Measurements from ENCODE around the gene MOV10L1.

MOV10L1 gene

GRCh38 chr22:50089682-50090411 lies at the start of gene MOV10L1:
Gene MOV10L1, plus strand, starts transcription at chr22:50090006. Its CDS starts 83 bp downstream, at chr22:50090089.
- peak; percentile 39 for DNase-seq

DNA sequence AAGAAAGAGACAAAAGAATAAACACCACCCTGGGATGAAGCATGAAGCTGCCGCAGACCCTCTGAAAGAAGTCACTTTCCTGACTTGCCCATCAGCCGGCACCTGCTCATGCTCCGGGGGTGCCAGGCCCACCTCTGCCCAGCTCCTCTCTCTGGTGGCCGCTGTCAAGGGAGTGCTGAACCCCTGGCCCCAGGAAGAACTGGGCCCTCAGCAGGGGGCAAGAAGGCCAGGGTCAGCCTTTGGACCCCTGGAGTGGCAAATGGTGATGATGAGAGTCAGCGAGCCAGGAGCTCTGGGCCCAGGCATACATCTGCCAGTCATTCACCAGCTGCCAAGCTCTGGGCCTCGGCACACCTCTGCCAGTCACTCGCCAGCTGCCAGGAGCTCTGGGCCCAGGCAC lies 49.1 kb upstream of the MOV10L1 start:
- DNase-seq: no peak

GRCh38 chr22:50041361-50042065 lies 48.3 kb upstream of the MOV10L1 start:
- no peak for DNase-seq

DNA sequence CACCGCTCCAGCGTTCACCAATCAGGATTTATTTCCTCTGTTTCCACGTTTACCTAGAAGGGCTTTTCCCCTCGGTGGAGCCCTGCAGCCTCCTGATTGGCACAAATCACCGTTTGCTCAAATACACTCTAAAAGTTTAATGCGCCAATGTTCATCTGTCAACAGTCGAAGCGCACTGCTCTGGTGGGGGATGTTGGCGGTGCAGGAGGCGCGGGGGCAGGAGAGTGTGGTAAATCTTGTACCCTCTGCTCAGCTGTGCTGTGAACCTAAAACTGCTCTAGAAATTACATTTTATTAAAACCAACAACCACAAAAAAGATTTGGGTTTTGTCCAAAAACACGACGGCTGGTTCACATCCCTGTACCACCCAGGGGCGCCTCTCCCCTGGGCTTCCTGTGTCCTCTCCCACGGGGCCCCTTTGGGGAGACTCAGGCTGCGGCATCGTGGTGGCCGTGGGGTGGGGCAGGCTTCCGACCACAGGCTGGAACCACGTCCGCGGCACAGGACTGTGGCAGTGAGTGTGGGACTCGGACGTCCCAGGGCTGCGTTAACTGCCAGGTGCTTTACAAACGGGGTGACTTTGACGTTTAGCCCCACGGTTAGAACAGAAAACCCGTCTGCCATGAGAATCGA lies 45.2 kb upstream of the MOV10L1 start:
- DNase-seq: no peak

DNA sequence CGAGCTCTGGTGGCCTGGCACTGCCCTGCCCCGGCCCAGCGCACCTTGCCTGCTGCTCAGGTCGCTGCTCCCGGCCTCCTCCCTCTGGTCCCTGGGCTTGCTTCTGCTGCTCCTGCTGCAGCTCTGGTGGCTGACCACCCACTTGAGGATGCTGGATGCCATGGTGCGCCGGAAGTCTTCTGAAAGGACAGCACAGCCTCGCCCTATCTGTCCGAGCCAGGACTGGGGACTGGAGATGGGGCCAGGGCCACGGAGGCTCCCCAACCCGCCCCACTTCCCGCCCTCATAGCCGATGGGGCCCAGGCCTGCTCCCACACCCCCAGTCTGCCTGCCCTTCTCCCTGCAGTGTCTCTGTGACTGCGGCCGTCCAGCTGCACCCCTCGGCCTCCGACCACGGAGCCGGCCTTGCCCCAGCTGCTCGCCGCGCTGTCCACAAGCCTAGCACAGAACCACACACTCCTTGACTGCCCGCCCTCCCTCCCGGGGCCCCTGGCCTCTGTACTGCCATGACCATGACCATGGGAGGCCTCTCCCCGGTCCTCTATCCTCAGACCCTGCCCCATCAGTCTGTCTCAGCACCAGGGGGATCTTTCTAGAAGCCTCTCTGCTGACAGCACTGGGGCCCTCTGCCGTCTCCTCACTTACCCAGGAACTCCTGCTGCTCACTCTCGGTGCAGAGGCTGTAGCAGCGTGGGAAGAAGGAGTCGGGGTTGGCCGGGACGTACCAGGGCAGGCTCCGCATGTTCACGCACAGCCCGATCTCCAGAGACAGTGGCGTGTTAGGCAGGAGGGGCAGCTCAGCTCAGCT lies 44.4 kb upstream of the MOV10L1 start:
- no peak for DNase-seq

DNA sequence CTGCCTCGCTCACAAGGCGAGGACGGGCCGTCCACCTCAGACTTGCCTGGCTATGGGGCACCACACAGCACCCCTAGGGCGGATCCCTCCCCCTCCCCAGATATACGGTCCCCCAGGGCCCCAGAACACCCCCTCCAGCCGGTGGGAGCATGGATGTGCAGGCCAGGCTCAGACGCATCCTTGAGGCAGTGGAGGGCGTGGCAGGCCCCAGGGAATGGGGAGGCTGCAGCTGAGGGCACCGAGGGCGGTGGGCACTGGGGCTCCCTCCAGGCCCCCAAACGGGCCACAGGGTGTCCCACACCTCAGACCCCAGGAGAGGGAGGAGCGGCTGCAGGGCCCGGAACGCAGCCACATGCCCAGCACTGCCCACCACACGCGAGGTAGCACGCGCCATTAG lies 43.8 kb upstream of the MOV10L1 start:
- DNase-seq: no peak

DNA sequence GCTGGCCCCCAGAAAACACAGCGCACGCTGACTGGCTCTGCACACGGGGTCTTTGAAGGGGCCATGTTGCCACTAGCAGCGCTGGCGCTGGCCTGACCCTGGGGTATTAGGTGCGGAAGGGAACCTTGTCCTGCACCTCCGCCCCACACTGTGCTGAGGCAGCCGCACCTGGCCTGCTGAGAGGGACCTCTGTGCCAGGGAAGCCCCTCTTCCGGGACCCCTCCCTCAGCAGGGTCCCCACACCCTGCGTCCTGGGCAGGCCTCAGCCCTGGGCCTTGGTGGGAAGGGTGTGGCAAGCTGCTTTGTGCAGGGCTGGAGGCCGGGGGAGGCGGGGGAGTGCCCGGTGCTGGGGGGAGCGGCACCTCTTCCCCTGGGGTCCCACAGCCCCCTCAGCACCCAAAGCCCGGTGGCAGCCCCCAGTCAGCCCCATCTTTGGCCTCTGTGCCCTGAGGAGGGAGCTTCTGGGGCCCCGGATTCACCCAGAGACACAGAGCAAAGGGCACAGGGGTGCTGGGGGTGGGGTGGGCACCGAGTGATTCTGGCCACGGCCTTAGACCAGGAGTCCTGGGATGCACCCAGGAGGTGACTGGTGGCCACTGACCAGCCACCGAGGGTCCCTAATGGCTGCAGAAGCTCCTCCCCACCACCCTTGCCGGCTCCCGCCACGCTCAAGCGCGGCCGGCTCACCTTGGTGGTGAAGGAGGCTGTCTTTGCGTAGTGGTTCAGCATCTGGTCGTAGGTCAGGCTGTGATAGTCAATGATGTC lies 43.1 kb upstream of the MOV10L1 start:
- no peak for DNase-seq

DNA sequence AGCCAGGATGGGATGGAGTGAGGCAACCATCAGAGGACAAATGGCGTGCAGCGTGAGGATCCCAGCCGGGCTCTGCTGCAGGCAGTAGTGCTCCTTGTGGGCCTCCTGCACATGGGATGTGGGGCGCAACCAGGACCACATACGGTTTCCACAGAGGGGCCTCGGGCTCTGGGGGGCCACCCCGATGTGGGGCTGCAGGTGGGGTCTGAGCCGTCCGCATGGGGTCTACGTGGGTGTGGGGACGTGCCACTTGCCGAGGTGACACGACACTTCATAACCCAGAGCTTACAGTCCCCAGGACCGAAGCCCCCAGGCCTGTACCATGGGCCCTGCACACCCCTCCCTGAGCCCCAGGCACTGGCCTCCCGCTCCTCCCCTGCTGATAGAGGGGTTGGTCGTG lies 42.5 kb upstream of the MOV10L1 start:
- DNase-seq: no peak

DNA sequence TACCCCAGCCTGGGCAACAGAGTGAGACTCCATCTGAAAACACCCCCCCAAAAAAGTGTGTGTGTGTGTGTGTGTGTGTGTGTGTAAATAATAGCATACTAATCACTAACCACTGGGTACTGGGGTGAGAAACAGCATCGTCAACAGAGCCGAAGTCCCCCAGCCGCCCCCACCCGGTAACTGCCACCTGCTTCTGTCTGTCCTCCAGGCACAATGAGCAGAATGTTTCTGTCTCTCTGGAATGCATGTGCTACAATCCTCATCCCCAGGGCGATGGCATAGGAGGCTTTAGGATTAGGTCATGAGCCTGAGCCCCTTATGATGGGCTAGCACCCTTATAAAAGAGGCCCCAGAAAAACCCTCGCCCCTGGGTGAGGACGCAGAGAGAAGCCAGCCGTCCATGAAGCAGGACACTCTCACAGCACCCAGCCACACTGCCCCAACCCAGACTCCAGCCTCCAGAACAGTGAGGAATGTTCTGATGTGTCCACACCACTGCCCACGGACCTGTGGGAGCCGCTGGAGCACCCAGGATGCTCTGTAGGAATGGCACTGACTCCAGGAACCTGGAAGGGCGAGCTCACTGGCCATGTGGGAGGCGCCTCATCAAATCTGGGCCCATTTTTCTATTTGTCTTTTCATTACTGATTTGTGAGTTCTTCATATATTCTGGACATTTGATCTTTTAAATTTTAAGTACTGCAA lies 41.6 kb upstream of the MOV10L1 start:
- DNase-seq: no peak

- DNase-seq: no peak
Measured at GRCh38 chr22:50048836-50049235, 41.0 kb upstream of the MOV10L1 start.

DNA sequence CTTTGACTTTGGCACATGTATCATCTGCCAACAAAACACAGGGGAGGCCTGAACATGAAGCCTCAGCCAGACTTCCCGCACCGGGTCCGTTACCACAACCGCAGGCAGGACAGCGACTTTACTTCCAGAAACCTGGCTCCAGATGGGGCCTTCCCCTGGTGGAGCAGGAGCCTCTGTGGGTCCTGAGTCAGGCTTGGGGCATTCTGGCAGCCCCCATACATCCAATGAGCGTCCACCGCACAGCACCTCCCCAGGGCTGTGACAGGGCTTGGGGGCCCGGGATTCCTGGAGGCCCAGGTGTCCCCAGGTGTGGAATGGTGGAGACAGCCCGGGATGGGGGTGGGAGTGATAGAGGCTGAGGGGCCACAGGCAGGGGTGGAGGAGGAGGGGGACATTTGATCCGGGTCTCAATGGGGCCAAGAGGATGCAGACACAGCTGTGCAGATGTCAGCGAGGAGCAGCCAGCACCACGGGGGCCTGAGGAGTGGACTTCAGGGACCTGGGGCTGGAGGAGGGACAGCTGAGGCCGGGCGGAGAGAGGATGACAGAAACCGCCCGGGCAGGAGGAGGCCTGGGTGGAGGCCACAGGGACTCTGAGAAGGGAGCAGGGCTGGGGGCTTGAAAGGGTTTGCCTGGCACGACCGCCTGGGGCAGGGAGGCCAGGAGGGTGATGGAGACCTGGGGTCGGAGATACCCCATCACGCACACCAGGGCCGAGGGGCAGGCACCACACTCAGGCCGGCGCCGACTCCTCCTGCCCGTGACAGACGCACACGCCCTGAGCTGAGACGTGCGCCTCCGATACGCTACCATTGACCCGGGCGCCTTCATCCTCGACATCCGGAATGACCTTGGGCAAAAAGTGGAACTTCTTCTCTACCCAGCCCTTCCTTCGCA lies 40.3 kb upstream of the MOV10L1 start:
- DNase-seq: no peak

- DNase-seq: no peak
Measured at GRCh38 chr22:50051930-50052329, 37.9 kb upstream of the MOV10L1 start.

GRCh38 chr22:50053861-50054260 lies 35.9 kb upstream of the MOV10L1 start:
- no peak for DNase-seq

DNA sequence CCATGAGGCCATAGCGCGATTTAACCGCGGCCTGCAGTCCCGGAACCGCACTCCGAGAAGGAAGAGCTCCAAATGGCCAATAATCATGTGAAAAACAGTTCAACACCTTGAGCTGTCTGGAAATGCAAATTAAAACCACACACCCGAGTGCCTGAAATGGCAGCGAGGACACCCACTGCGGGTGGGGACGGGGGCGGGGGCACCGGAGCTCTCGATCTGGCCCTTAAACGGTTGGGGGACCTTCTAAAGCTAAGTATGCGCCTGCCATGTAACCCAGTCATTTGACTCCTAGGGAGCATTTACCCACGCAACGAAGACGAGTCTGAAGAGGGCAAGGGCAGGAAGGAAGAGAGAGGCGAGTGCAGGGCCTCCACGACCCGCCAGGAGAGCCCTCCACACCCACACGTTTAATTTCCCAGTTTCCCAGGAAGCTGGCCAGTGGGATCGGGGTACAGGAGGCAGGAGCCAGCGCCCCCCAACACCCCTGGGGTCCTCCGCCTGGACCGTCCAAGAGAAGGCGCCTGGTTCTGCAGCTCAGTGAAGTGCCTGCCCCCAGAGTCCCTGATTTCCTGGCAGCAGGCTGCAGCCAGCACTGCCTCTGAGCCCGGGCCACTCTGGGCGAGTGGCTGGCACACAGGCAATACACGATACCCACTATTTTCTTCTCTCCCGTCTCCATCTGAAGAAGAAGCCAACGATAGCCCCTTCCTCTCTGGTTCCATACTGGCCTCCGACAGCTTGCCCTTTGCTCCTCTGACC lies 33.4 kb upstream of the MOV10L1 start:
- DNase-seq: no peak

DNA sequence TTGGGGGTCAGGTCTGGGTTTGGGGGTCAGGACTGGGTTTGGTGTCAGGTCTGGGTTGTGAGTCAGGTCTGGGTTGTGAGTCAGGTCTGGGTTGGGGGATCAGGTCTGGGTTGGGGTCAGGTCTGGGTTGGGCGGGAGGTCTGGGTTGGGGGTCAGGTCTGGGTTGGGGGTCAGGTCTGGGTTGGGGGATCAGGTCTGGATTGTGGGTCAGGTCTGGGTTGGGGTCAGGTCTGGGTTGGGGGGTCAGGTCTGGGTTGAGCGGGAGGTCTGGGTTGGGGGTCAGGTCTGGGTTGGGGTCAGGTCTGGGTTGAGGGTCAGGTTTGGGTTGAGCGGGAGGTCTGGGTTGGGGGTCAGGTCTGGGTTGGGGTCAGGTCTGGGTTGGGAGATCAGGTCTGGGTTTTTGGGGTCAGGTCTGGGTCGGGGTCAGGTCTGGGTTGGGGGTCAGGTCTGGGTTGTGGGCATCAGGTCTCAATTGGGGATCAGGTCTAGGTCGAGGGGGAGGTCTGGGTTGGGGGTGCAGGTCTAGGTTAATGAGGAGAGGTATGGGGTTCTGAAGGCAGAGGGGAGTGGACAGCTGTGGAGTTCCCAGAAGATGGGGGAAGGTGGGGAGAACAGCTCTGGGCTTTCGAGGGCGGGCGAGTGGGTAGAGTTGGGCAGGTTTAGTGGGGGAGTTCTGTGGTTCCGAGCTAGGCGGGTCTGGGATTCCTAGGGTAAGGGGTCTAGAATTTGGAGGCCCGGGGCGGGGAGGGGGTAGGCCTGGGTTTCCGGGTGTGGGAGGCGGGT lies 32.3 kb upstream of the MOV10L1 start:
- no peak for DNase-seq

DNA sequence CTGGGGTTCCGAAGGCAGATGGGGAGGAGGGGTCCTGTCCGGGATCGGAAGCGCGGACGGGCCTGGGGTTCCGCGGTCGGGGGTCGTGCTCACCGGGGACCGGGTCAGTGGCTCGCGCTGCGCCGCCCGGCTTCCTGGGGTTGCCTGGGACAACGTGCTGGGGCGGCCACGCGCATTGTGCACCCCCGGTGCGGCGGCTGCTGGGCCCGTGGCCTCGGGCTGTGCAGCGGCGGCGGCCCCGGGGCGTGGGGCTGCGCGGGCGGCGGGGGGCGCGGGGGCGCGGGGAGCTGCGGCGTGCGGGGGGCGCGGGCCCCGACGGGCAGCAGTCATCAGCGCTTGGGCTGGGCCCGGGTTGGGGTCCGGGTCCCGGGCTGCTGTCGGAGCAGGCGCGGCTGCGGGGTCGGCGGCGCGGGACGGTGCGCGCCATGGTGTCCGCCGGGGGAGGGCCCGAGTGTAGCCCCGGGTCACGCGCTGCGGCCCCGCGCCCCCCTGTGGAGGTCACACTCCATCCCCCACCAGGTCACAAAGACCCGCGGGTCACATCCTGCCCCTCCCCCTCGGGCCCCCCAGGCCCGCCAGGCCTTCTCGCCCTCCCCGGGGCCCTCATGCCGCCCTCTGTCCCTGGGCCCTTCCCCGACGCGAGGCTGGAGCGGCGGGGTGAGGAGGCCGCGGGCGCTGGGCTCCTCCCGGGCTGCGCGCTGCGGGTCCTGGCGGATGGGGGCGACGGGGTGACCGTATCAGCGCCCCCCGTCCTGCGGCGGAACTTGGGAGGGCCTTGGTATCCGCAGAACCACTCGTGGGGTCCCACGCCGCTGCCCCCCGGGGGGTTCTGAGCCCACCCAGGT lies 31.5 kb upstream of the MOV10L1 start, which contains the start of gene TTLL8:
Gene TTLL8 (minus strand): TSS at position 238 of the 845 bp plus-strand sequence.
- no peak for DNase-seq

DNA sequence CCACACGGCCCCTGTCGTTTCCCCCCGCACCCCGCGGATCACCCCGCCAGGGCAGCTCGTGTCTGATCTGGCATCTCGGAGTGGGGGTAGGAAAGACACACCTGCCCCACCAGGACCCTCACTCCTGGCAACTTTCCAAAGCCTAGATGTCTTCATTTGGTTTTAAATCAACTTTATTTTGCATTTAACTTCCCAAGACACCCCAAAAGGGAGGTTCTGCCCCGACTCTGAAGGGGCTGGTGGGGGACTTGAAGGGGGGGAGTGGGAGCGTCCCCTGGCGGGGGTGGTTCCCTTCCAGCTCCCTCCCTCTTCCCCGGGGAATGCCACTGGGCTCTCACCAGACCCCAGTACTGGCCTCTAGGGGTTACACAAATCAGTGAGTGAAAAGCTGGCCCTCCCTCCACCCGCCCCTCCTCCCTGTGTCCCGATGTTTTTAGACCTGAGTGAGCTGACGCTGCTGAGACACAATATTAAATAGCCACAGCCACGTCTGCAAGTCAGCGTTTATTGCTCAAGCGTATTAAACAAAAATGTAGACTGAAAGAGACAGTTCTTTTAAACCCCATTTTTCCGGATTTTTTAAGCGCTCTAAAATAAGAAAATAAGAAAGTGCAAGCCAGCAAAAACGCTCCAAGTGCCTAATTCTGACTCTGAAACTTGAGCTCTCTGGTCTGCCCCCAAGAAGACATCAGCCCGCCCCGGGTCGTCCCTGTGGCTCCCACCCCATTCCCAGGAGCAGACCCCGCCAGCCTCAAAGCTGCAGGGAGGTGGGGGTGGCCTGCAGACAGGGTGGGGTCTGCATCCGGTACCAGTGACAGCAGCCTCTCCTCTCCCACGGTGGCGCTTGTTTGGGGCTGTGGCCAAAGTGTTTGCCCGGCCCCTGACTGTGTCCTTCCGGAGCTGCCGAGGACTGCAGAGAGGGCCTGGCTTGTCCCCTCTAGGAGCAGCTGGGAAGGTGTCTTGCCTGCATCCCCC lies 30.6 kb upstream of the MOV10L1 start:
- DNase-seq: no peak
